ENCODE data around the gene ARID5B.

ARID5B gene

GRCh38 chr10:62082729-62083411, 181.4 kb downstream of the ARID5B start:
- H3K27me3 ChIP-seq = no peaks in the 10 kb centered on the region
- H3K4me3 ChIP-seq = peak overlapping the region in 1 of 2 donors; percentile 14
- intact Hi-C loops (cut with DNase I; ENCODE audit: low total_unique reads) = loop anchor here (10.0 kb wide), 1 partner anchor 178 kb away; the partner anchor contains the start of gene ARID5B
- H3K9me3 ChIP-seq = no peaks in the 10 kb centered on the region
- H3K36me3 ChIP-seq = peaks cover 25 to 47% (median 41%) of the 10 kb centered on the region in 3 donors
- TF ChIP-seq, protein P1, sequence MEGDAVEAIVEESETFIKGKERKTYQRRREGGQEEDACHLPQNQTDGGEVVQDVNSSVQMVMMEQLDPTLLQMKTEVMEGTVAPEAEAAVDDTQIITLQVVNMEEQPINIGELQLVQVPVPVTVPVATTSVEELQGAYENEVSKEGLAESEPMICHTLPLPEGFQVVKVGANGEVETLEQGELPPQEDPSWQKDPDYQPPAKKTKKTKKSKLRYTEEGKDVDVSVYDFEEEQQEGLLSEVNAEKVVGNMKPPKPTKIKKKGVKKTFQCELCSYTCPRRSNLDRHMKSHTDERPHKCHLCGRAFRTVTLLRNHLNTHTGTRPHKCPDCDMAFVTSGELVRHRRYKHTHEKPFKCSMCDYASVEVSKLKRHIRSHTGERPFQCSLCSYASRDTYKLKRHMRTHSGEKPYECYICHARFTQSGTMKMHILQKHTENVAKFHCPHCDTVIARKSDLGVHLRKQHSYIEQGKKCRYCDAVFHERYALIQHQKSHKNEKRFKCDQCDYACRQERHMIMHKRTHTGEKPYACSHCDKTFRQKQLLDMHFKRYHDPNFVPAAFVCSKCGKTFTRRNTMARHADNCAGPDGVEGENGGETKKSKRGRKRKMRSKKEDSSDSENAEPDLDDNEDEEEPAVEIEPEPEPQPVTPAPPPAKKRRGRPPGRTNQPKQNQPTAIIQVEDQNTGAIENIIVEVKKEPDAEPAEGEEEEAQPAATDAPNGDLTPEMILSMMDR (IDR thresholded peaks at IDR 0.05) = no peak
- DNase-seq = no peak
- H3K4me1 ChIP-seq = peaks cover 0 to 86% (median 56%) of the 10 kb centered on the region in 4 donors
- peak overlapping the region; percentile 73 to 81 for H3K27ac ChIP-seq

GRCh38 chr10:62083412-62084267, 182.1 kb downstream of the ARID5B start:
- intact Hi-C loops (cut with DNase I; ENCODE audit: low total_unique reads) = loop anchor here (10.0 kb wide), 1 partner anchor 179 kb away; the partner anchor contains the start of gene ARID5B
- peak overlapping the region in 1 of 2 donors; percentile 14 for H3K4me3 ChIP-seq

DNA sequence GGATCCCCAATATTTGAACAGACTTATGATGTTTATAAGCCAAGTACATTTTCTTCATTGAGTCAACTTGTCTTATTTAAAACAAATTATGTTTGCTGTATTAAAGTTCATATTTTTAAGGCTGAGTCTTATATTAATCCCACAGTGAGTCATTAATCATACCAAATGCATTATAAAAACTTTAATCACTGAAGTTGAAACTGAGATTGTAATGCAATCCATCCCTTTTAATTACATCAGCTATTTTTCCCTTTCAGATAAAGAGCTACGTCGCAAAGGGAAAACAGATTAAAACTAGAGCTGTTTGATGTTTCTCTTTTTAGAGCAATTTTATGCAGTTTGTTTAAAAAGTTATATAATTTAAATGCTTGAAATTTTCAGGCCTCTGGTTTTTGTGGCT, 183.0 kb downstream of the ARID5B start:
- Histone ChIP-seq H3K9me3 (no peaks in the 10 kb centered on the region), H3K4me3 (no peak overlapping the region), H3K36me3 (peaks cover 33 to 49% (median 48%) of the 10 kb centered on the region in 3 donors), H3K27me3 (no peaks in the 10 kb centered on the region), H3K27ac (peak overlapping the region; percentile 73 to 81), H3K4me1 (peaks cover 0 to 82% (median 52%) of the 10 kb centered on the region in 4 donors)
- intact Hi-C loops (cut with DNase I; ENCODE audit: low total_unique reads) = loop anchor here (10.0 kb wide), 1 partner anchor 180 kb away; the partner anchor contains the start of gene ARID5B
- DNase-seq = no peak
- TF ChIP-seq, protein P1 (IDR thresholded peaks at IDR 0.05) = no peak

More at GRCh38 chr10:62083412-62084267, 182.1 kb downstream of the ARID5B start:
- H3K4me1 ChIP-seq = peaks cover 0 to 86% (median 55%) of the 10 kb centered on the region in 4 donors
- peaks cover 31 to 48% (median 44%) of the 10 kb centered on the region in 3 donors for H3K36me3 ChIP-seq
- DNase-seq = peak in 1 of 2 donors; percentile 58
- TF ChIP-seq, protein P1 (IDR thresholded peaks at IDR 0.05) = no peak
- no peaks in the 10 kb centered on the region for H3K9me3 ChIP-seq
- H3K27ac ChIP-seq = peak overlapping the region; percentile 73 to 81
- no peaks in the 10 kb centered on the region for H3K27me3 ChIP-seq

- no peaks in the 10 kb centered on the region for H3K9me3 ChIP-seq
- DNase-seq = no peak
- peak overlapping the region; percentile 73 to 81 for H3K27ac ChIP-seq
- peaks cover 41 to 53% (median 49%) of the 10 kb centered on the region in 3 donors for H3K36me3 ChIP-seq
- intact Hi-C loops (cut with DNase I; ENCODE audit: low total_unique reads) = loop anchor here (10.0 kb wide), 1 partner anchor 181 kb away; the partner anchor contains the start of gene ARID5B
- TF ChIP-seq, protein P1 (IDR thresholded peaks at IDR 0.05) = no peak
- no peaks in the 10 kb centered on the region for H3K27me3 ChIP-seq
- H3K4me1 ChIP-seq = peaks cover 0 to 79% (median 49%) of the 10 kb centered on the region in 4 donors
- no peak overlapping the region for H3K4me3 ChIP-seq
Observed at GRCh38 chr10:62085404-62085803, 183.9 kb downstream of the ARID5B start.

DNA sequence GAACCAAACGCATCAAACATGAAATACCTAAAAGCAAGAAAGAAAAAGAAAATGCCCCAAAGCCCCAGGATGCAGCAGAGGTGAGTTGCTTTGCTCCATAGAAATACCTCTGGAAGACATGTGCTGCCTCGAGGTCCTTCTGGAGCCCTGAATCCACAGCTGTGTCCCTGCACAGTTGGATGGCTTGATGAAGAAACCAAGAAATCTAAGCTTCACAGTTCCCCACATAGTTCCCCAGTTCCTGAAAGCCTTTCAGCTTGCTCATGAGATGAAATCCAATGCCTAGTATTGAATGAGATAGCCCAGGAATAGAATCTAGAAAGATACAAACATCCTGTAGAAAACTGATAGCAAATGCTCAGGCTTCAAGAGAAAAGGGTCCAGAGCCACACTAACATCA, 184.3 kb downstream of the ARID5B start:
- no peak for DNase-seq
- peaks cover 0 to 75% (median 47%) of the 10 kb centered on the region in 4 donors for H3K4me1 ChIP-seq
- H3K36me3 ChIP-seq = peaks cover 46 to 57% (median 53%) of the 10 kb centered on the region in 3 donors
- H3K27me3 ChIP-seq = no peaks in the 10 kb centered on the region
- no peak overlapping the region for H3K4me3 ChIP-seq
- H3K9me3 ChIP-seq = no peaks in the 10 kb centered on the region
- TF ChIP-seq, protein P1 (IDR thresholded peaks at IDR 0.05) = no peak
- intact Hi-C loops (cut with DNase I; ENCODE audit: low total_unique reads) = loop anchor here (10.0 kb wide), 1 partner anchor 181 kb away; the partner anchor contains the start of gene ARID5B
- peak overlapping the region; percentile 73 to 81 for H3K27ac ChIP-seq

Data from tibial artery (tissue), 4 donors.